NCI-H1092 (cell line): ENCODE measurements around the gene PRKN.

ENCODE experiments used
- DNase-seq: peaks from one replicate; lab custom pipeline; 2025; lab: John Stamatoyannopoulos, UW

The PRKN gene

GRCh38 chr6:161444464-161444863 is 1283.1 kb downstream of the PRKN start:
- DNase-seq: no peak

- no peak for DNase-seq
Observed at GRCh38 chr6:161443848-161444247, 1283.7 kb downstream of the PRKN start.

- no peak for DNase-seq
Observed at GRCh38 chr6:161442420-161442819, 1285.1 kb downstream of the PRKN start.

GRCh38 chr6:161440299-161440698 is 1287.3 kb downstream of the PRKN start:
- no peak for DNase-seq

- peak; percentile 75 for DNase-seq
Observed at GRCh38 chr6:161439093-161439492, 1288.5 kb downstream of the PRKN start.

GRCh38 chr6:161438430-161439030 is 1289.0 kb downstream of the PRKN start:
- DNase-seq: no peak

GRCh38 chr6:161437851-161438250 is 1289.7 kb downstream of the PRKN start:
- DNase-seq: no peak

GRCh38 chr6:161436106-161436876 is 1291.3 kb downstream of the PRKN start:
- no peak for DNase-seq

GRCh38 chr6:161435748-161436070 is 1291.9 kb downstream of the PRKN start:
- no peak for DNase-seq

- DNase-seq: no peak
Observed at GRCh38 chr6:161434921-161435747, 1292.4 kb downstream of the PRKN start.

- DNase-seq: no peak
Observed at GRCh38 chr6:161434350-161434749, 1293.2 kb downstream of the PRKN start.

- no peak for DNase-seq
Observed at GRCh38 chr6:161432546-161432945, 1295.0 kb downstream of the PRKN start.

GRCh38 chr6:161429921-161430490 is 1297.6 kb downstream of the PRKN start:
- no peak for DNase-seq

GRCh38 chr6:161424421-161424820 is 1303.1 kb downstream of the PRKN start:
- DNase-seq: no peak

- no peak for DNase-seq
Observed at GRCh38 chr6:161422710-161423680, 1304.6 kb downstream of the PRKN start.

- DNase-seq: peak; percentile 83
Observed at GRCh38 chr6:161418463-161418945, 1309.1 kb downstream of the PRKN start.

GRCh38 chr6:161417717-161418462 is 1309.7 kb downstream of the PRKN start:
- peak; percentile 5 for DNase-seq

GRCh38 chr6:161415302-161415855 is 1312.2 kb downstream of the PRKN start:
- no peak for DNase-seq

- no peak for DNase-seq
Observed at GRCh38 chr6:161414707-161415106, 1312.9 kb downstream of the PRKN start.

GRCh38 chr6:161414180-161414579 is 1313.4 kb downstream of the PRKN start:
- DNase-seq: no peak
